Esophagus squamous epithelium (tissue), 4 donors: ENCODE data around the gene GBP3.

Experiments used
- POLR2A ChIP-seq, 4 donors: fragments of 450-650 bp; IDR thresholded peaks; one replicate each; pipeline ENCODE4 v1.6.1; 2017; ENCODE audit warnings: antibody characterized with exemption in 4 of 4, mild to moderate bottlenecking in 4 of 4, moderate library complexity in 3 of 4
- TF ChIP-seq, protein P1 (sequence below), 6 experiments: fragments of 450-650 bp in 4 of 6; fragments of 200-600 bp in 2 of 6; sonication (generic) in 2 of 6; IDR thresholded peaks; one replicate each; pipeline ENCODE4 v1.5.1; 2016 to 2019; ENCODE audit warnings: antibody characterized with exemption in 6 of 6, mild to moderate bottlenecking in 4 of 6, moderate library complexity in 4 of 6

DNA sequence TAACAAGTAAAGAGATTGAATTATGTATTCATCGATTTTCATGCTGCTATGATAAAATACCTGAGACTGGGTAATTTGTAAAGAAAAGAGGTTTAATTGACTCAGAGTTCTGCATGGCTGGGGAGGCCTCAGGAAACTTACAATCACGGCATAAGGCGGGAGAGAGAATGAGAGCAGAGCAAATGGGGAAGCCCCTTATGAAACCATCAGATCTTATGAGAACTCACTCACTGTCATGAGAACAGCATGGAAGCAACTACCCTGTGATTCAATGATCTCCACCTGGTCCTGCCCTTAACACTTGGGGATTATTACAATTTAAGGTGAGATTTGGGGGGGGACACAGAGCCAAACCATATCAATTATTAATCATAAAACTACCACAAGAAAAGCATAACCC, 3.3 kb upstream of the GBP3 start:
- no peak for TF ChIP-seq POLR2A (IDR thresholded peaks at IDR 0.05)
- TF ChIP-seq, protein P1, sequence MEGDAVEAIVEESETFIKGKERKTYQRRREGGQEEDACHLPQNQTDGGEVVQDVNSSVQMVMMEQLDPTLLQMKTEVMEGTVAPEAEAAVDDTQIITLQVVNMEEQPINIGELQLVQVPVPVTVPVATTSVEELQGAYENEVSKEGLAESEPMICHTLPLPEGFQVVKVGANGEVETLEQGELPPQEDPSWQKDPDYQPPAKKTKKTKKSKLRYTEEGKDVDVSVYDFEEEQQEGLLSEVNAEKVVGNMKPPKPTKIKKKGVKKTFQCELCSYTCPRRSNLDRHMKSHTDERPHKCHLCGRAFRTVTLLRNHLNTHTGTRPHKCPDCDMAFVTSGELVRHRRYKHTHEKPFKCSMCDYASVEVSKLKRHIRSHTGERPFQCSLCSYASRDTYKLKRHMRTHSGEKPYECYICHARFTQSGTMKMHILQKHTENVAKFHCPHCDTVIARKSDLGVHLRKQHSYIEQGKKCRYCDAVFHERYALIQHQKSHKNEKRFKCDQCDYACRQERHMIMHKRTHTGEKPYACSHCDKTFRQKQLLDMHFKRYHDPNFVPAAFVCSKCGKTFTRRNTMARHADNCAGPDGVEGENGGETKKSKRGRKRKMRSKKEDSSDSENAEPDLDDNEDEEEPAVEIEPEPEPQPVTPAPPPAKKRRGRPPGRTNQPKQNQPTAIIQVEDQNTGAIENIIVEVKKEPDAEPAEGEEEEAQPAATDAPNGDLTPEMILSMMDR (IDR thresholded peaks at IDR 0.05), result no peak
